Sigmoid colon (tissue), 4 donors: ENCODE data around the gene BRD4.

Experiments
- EP300 ChIP-seq, 4 donors: sonication (generic); formaldehyde crosslinking; IDR thresholded peaks; one replicate each; pipeline ENCODE4 v1.6.1; 2017; ENCODE audit warnings: antibody characterized with exemption in 4 of 4
- POLR2A ChIP-seq, 2 donors: fragments of 450-650 bp; IDR thresholded peaks; one replicate each; pipeline ENCODE4 v1.6.1; 2016; ENCODE audit warnings: antibody characterized with exemption in 2 of 2, mild to moderate bottlenecking in 2 of 2, moderate library complexity in 2 of 2
- POLR2AphosphoS5 ChIP-seq, 4 donors: sonication (generic); formaldehyde crosslinking; IDR thresholded peaks; one replicate each; pipeline ENCODE4 v1.6.1; 2017; ENCODE audit warnings: antibody characterized with exemption in 4 of 4
- TF ChIP-seq, protein P1 (sequence below), 4 experiments: fragments of 450-650 bp in 3 of 4; fragments of 200-600 bp in 1 of 4; IDR thresholded peaks; one replicate each; pipeline ENCODE4 v1.5.1; 2016 to 2019; ENCODE audit warnings: antibody characterized with exemption in 4 of 4, mild to moderate bottlenecking in 3 of 4, moderate library complexity in 2 of 4

DNA sequence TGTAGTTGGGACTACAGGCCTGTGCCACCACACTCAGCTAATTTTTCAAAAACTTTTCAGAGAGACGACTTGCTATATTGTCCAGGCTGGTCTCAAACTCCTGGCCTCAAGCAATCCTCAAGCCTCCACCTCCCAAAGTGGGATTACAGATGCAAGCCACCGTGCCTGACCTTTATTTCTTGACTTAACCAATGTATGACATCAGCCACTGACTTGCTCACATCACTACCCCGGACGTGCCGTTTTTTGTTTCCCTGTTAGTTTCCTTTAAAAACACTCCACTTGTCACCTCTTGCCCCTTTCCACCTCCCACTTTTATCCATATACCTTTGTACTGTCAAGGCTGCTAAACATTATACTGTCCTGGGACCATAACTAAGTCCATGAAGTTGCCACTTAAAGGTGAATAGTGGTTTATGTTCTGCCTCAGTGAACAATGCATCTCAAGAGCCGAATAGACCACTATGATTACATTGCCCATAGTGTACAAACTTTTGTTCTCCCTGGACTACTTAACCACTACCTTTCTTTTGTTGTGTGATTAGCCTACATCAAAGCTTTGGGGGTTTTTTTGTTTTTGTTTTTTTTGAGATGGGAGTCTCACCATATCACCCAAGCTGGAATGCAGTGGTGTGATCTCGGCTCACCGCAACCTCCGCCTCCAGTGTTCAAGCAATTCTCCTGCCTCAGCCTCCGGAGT is 97.8 kb downstream of the BRD4 start:
- TF ChIP-seq, protein P1, sequence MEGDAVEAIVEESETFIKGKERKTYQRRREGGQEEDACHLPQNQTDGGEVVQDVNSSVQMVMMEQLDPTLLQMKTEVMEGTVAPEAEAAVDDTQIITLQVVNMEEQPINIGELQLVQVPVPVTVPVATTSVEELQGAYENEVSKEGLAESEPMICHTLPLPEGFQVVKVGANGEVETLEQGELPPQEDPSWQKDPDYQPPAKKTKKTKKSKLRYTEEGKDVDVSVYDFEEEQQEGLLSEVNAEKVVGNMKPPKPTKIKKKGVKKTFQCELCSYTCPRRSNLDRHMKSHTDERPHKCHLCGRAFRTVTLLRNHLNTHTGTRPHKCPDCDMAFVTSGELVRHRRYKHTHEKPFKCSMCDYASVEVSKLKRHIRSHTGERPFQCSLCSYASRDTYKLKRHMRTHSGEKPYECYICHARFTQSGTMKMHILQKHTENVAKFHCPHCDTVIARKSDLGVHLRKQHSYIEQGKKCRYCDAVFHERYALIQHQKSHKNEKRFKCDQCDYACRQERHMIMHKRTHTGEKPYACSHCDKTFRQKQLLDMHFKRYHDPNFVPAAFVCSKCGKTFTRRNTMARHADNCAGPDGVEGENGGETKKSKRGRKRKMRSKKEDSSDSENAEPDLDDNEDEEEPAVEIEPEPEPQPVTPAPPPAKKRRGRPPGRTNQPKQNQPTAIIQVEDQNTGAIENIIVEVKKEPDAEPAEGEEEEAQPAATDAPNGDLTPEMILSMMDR (IDR thresholded peaks at IDR 0.05): no peak
- no peak for TF ChIP-seq EP300 (IDR thresholded peaks at IDR 0.05)
- TF ChIP-seq POLR2A (IDR thresholded peaks at IDR 0.05): no peak
- TF ChIP-seq POLR2AphosphoS5 (IDR thresholded peaks at IDR 0.05): no peak
